ENCODE data around the gene PCBD2.
"Not testable (repeated sequence)": the region's sequence is repeated elsewhere in the genome, so short reads cannot be mapped to it uniquely, and the experiment has no call there.

Gene PCBD2

DNA sequence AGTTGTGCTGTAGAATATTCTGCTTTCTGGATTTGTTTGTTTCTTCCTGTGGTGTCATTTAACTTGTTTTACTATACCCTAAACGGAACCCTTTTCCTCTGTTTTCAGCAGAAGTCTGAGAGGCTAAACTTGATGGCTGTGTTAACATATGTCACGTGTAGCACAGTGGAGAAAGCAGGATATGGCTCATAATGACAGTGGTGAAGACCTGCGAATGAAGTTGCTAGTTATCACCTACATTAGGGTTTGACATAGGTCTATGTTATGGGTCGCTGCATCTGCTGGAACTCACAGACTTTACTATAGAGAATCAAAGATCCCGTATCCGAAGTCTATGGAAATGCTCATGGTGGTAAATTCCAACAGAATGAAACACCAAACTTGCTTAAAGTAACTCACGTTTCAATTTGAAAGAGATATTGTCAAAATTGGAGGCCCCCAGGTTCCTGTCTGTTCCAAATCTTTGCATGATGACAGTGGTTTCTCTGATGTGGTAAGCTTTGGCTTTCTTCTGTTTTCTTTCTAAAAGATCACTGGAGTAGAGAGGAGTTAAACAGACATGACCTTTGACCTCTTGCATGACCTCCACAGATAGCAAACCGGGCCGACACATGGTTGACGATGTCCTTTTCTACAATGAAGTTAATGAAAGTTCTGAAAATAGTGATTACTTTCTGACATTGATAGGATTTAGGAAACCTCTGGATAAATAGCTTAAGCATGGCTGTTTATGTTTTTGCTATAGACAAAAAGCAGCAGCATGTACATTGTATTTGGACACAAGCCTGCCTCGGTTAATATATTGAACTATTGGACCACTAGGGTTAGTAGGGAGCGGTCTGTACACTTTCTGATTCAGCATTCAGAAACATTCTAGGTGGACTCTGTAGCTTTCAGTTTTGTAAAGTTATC is 59.7 kb downstream of the PCBD2 start:
- DNase-seq = no peak

DNA sequence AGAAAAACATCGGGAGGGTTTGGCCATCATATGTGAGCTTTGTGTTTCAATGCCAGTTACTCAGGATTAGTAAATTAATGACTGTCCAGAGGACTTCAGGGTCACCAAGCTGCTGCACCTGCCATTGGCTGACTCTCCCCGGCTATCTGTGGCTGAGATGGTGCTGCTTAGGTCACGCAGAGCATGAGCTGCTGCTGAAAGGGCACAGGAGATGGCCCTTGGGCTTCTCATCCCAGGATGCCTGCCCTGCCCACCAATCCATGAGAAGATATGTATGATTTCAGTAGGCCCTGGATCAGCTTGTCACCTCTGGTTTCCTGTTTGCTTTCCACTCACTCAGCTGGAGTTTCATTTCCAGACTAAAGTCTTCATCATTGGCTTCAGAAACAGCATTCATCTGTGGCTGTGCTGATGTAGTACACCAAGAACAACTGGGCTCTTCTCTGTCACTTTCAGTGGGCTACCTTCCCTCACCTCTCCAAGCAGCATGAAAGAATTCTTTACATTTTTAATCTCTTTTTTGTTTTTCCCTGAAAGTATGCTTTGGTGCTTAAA is 60.4 kb downstream of the PCBD2 start:
- DNase-seq = no peak

DNA sequence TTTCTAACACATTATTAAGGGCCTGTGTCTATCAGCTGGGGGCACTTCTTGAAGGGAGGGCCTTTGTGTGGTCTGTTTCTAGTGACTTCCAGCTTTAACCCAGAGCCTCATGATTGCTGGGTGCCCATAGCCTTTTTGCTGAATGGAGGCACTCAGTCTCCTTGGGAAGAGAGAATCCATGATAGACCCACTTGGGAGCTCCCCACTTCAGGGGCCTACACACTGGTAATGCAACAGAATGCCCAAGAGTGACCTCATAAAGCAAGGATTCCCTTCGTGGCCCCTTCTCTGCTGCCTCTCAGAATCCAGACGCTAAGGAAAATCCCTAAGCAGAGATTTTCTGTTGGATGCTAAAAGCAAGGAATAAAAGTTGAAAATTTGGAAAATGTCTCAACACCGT is 62.7 kb downstream of the PCBD2 start, which contains the start of gene CATSPER3:
CATSPER3 (plus strand) TSS at position 301 of the 400 bp plus-strand sequence; CDS start at position 386, 85 bp downstream.
- DNase-seq = no peak

DNA sequence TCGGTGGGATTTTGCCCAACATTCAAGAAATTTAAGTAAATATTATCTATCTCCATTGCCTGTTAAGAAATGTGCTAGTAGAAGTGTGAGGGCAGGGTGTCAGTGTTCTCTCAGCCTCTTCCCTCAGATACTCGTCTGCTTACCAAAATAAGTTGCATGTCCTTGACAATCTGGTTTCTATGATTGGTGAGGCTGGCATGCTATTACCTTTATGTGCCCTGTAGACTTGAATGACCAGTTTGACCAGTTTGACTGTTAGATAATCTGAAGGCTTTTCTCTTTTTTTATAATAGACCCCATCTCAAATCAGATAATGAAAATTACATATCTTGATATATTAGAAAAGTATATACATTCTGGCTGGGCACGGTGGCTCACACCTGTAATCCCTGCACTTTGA is 63.1 kb downstream of the PCBD2 start:
- no peak for DNase-seq

DNA sequence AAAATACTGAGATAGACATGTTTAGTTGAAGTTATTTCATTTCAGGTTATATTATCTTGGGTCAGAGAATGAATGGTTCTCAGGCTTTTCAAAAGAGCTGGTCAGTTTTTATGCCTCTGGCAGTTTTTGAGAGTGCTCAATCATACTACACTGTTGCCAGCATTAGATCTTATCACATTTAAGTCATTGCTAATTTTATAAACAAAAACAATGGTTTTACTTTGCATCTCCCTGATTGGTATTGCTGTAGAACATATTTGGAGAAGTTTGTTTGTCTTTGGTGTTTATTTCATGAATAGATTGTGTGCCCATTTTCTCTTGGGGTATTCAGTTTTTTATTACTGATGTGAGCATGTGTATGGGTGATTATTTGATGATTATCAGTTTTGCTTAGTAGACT is 64.2 kb downstream of the PCBD2 start:
- DNase-seq = no peak

DNA sequence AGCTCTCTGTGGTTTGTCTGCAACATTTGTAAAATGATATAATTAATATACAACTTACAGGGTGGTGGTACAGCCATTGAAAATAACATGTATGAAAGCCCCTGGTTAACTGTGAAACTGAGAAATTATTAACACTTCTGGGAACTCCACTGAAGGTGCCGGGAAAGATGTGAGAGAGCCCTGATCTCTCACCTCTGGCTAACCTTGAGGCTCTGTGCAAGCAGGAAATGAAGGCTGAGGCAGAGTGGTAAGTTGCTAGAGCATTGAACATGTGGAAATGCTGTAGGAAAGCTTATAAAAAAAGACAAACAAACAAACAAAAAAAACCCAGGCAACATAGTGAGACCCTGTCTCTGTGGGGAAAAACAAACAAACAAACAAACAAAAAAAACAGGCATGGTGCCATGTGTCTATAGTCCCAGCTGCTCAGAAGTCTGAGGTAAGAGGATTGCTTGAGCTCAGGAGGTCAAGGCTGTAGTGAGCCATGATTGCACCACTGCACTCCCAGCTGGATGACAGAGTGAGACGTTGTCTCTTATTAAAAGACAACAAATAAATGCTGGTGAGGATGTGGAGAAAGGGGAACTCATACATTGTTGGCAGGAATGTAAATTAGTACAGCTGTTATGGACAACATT is 70.3 kb downstream of the PCBD2 start:
- no peak for DNase-seq

DNA sequence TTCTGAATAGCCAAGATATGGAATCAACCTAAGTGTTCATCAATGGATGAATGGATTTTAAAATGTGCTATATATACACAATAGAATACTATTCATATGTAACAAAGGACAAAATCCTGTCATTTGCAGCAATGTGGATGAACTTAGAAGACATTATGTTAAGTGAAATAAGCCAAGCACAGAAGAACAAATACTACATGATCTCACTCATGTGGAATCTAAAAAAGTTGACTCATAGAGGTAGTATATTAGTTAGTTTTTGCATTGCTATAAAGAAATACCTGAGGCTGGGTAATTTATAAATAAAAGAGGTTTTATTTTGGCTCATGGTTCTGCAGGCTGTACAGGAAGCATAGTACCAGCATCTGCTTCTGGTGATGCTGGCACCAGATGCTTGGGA is 70.9 kb downstream of the PCBD2 start:
- no peak for DNase-seq

DNA sequence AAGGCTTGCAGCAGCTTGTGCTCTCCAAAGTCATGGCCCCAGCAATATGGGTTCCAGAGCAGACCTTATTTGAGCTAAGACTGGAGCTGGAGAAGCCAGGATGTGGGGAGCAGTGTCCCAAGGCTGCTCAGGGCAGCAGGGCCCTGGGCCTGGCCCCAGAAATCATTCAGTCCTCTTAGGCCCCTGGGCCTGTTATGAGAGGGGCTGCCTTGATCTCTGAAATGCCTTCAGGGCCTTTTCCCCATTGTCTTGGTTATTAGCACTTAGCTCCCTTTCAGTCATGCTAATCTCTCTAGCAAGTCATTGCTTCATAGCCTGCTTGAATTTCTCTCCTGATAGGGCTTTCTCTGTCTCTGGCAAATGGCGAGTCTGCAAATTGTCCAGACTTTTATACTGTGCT is 71.9 kb downstream of the PCBD2 start:
- DNase-seq = no peak

DNA sequence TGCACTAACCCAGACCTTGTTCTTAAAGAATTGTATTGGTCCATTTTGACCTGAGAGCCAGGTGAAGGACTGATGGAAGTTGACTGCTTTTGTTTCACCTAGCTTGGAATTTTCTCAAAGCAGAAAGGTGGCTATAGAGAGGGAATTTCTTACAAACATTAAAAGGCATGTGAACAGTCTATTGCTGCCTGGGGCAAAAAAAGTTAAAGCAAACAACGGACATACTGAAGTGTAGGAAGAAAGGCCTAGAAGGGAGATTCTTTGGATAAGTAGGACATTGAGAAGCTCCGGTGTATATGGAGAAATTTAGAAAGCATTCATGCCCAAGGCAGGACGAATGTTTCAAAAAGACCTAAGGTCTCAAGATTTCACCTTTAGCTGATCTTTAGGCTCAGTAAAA is 74.5 kb downstream of the PCBD2 start:
- DNase-seq = no peak

DNA sequence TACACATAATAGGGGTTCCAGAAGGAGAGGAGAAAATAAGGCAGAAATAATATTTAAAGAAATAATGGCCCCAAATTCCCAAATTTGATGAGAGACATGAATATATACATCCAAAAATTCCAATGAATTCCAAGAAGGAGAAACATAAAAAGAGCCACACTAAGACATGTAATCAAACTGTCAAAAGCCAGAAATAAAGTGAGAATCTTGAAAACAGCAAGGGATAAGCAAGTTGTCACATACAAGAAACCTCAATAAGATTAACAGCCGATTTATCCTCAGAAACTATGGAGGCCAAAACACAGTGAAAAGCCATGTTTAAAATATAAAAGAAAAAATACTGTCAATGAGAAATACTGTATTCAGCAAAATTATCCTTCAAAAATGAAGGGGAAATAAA is 77.3 kb downstream of the PCBD2 start:
- no peak for DNase-seq

DNA sequence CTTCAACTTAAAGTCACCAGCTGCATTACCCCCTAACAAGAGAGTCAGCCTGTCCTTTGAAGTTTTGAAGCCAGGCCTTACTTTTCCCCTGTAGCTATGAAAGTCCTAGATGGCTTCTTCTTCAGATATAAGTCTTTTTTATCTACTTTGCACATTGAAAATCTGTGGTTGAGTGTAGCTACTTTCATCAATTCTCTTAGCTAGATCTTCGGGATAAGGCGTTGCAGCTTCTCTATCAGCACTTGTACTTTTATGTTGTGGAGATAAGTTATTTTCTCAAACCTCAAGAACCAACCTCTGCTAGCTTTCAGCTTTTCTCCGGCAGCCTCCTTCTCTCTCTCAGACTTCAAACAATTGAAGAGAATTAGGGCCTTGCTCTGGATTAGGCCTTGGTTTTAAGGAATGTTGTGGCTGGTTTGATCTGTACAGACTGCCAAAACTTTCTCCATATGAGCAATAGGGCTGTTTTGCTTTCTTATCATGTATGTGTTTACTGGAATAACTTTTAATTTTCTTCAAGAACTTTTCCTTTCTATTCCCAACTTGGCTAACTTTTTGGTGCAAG is 84.4 kb downstream of the PCBD2 start:
- DNase-seq = no peak

DNA sequence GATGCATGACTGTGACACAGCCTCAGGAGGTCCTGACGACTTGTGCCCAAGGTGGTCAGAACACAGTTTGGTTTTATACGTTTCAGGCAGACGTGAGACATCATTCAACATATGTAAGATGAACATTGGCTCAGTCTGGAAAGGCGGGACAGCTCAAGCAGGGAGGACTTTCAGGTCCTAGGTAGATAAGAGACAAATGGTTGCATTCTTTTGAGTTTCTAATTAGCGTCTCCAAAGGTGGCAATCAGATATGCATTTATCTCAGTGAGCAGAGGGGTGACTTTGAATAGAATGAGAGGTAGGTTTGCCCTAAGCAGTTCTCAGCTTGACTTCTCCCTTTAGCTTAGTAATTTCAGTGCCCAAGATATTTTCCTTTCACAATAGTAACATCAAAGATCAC is 85.3 kb downstream of the PCBD2 start:
- not testable (repeated sequence) for DNase-seq

DNA sequence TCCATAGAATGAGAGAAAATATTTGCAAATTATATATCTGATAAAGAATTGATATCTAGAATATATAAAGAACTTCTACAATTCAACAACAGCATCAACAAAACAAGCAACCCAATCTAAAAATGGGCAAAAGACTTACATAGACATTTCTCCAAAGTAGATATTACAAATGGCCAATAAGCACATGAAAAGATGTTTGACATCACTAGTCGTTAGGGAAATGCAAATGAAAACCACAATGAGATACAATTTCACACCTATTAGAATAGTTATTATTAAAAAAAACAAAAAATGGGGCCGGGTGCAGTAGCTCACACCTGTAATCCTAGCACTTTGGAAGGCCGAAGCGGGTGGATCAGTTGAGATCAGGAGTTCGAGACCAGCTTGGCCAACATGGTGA is 87.2 kb downstream of the PCBD2 start:
- no peak for DNase-seq

DNA sequence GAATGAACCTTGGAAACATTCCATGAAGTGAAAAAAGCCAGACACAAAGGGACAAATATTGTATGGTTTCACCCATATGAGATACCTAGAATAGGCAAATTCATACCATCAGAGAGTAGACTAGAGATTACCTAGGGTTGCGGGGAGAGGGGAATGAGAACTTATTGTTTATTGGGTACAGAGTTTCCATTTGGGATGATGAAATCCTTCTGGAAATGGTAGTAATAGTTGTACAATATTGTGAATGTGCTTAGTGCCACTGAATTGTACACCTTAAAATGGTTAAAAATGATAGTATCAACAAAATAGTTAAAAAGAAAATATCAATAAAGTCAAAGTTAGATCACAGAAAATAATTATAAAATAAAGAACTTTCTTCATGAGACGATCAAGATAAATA is 88.2 kb downstream of the PCBD2 start:
- DNase-seq = no peak

DNA sequence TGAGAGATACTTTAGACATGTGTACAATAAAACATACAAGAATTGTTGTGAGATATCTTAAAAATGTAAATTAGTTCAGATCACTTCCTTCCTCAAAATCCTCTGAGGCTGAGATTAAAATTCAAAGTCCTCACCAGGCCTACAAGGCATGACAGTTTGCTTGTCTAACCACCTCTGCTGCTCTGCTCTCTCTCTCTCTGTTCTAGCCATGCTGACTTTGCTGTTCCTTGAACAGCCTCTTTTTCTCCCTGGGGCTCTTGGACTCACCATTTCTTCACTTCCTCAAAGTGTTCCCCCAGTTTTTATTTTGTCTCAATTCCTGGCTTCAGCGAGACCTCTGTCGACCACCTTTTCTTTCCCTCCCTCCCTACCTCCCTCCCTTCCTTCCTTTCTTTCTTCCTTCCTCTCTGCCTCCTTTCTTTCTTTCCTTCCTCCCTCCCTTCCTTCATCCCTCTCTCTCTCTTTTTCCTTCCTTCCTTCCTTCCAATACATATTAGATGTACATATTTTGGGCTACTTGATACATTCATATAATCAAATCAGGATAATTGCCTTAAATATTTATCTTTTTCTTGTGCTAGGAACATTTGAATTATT is 89.7 kb downstream of the PCBD2 start:
- no peak for DNase-seq

DNA sequence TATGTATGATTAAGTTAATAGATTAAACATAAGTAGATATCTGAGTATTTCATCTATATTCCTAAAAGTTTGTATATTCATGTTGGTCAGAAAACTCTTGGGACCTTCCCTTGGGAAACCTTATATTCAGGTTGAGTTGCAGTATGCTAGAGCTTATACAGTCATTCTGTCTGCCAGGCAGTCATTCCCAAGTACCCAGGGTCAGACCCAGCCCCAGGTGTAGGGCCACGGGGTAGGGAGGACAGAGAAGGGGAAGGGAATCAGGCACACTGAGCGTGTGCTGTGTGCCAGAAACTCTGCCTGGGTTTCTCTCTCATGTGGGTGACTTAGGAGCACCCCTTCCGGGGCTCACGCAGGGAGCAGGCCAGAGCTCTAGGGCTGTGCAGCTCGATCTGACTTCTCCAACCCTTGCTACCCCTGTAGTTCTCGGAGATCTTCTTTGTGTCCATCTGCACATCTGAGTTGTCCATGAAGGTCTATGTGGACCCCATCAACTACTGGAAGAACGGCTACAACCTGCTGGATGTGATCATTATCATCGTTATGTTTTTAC is 91.0 kb downstream of the PCBD2 start:
- DNase-seq = no peak

DNA sequence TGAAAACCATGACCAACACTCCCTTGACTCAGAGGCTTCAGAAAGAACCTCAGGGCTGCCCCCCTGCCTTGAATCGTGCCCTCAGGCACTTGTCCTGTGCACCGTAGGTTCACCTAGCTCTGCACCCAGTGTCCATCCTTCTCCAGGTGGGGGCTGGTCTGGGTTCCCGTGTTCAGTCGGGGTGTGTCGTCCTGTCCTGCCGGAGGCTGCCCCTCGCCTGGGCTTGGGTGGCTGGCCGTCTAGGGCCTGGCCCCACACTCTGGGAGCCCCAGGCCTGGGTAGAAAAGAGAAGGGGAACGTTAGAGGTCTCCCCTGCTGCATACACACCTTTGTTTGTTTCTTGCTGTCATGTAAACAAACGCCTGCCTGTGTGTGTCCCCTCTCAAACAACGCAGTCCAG is 92.1 kb downstream of the PCBD2 start:
- no peak for DNase-seq

DNA sequence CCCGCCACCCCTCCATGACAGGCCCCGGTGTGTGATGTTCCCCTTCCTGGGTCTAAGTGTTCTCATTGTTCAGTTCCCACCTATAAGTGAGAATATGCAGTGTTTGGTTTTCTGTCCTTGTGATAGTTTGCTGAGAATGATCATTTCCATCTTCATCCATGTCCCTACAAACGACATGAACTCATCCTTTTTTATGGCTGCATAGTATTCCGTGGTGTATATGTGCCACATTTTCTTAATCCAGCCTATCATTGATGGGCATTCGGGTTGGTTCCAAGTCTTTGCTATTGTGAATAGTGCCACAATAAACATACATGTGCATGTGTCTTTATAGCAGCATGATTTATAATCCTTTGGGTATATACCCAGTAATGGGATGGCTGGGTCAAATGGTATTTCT is 93.1 kb downstream of the PCBD2 start:
- DNase-seq = not testable (repeated sequence)

DNA sequence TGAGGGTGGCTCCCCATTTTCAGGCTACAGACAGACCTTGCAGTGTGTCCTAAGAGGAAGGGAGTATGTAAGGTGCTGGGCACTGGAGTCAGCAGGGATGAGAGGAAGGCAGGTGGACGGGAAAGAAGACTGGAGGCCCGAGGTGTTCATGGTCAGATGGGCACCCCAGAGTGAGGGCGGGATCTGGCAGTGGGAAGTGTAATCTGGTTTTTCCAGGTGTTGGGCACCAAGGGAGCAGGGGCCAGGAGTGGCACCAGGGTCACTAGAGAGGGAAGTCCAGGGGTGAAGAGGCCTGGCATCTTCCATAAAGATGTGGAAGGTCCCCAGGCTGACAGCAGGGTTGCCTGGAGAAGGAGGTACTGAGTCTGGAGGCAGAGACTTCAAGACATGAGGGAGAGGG is 99.4 kb downstream of the PCBD2 start:
- DNase-seq = no peak

DNA sequence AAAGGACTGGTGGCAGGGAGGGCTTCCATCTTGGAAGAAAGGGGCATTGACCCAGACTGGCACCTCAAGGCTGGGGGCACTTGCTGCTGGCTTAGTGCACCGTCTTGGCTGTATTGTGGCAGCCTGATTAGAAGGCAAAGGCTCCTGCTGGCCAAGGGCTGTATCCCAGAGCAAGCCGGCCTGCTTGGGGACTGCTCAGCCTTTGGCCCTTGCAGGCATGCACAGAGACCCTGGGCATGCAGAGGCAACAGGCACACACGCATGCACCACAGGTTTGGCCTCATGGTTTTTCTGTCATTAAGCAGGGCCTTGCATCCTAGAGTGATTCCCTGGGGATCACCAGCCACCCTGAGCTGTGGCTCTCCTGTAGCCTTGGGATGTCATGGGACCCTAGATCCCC is 100.1 kb downstream of the PCBD2 start:
- no peak for DNase-seq

DNA sequence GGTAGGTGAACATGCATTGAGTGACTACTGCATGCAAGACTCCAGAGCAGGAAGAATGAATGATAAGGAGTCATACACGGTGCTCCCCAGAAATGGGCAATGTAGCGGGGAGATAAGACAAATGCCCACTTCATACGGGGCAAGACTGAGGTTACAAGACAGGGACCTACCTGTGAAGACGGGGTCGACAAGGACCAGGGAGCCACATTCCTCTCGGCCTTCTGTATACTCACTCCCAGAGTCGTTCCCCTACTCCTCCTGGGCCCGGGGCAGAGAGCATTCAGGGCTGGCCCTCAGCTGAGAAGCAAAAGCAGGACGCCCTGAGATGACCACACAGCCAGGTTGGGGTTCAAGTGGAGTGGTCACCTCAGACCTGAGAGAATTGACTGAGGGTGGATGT is 102.4 kb downstream of the PCBD2 start:
- no peak for DNase-seq

DNA sequence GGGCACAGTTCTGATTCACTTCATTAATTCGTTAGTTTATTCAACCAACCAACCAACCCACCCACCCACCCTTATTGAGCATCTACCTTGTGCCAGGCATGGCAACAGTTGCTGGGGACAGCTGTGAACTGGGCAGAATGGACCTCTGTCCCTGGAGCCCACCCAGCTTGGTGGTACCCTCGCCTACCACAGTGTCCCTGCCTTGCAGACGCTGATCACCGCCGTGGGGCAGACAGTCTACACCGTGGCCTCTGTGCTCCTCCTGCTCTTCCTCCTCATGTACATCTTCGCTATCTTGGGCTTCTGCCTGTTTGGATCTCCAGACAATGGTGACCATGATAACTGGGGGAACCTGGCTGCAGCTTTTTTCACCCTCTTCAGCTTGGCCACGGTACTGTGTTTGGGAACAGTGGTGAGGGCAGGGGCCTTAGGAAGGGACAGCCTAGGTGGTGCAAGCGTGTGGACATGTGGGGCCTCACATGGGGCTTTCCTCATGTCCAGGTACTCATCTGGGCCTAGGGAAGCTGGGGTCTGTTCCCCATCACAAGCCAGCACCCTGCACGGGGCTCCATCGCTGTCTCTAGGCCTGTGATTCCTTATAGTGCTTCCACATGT is 102.9 kb downstream of the PCBD2 start:
- DNase-seq = no peak

DNA sequence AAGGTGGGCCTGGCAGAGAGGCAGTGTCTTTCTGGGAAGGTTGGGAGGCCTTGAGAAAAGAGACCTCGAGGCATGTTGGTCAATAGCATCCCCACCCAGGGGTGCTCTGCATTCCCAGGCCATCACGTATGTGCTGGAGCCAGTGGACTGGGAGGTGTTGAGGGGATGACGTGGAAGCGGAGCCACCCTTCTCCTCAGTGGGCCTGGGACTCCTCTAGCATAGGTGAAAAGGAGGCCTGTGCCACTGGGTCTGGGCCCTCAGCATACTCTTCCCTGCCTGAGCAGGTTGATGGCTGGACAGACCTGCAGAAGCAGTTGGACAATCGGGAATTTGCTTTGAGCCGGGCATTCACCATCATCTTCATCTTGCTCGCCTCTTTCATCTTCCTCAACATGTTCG is 103.6 kb downstream of the PCBD2 start:
- DNase-seq = no peak

Measured in islet precursor cell (in vitro differentiated cells).